Endodermal cell (in vitro differentiated cells): Measurements from ENCODE around the gene PDZD7. TPM values are rescaled to one million over a fixed set of nuclear protein-coding genes. Genes with fewer than 3 reads are reported as not detected.

Source experiments
- DNase-seq: peaks from one replicate; pipeline ENCODE4 v3.0.0-alpha.2; 2017
- H3K27ac ChIP-seq: 2 replicates; pipeline ENCODE4 v1.5.1; 2013; ENCODE audit warnings: mild to moderate bottlenecking, low read depth, low read length, moderate library complexity
- H3K27me3 ChIP-seq: 2 replicates; pipeline ENCODE4 v1.6.1; 2013; ENCODE audit warnings: mild to moderate bottlenecking, low read length, moderate library complexity; ENCODE audit not compliant: insufficient read depth, control insufficient read depth, poor library complexity, severe bottlenecking
- H3K36me3 ChIP-seq: 2 replicates; pipeline ENCODE4 v1.7.0; 2013; ENCODE audit warnings: mild to moderate bottlenecking, low read length, moderate library complexity; ENCODE audit not compliant: control insufficient read depth, insufficient read depth
- H3K4me1 ChIP-seq: one replicate; pipeline ENCODE4 v1.7.0; 2013; ENCODE audit warnings: low read length; ENCODE audit not compliant: control insufficient read depth, insufficient read depth
- H3K4me3 ChIP-seq: 2 replicates; pipeline ENCODE4 v1.5.1; 2013; ENCODE audit warnings: mild to moderate bottlenecking, low read length, moderate library complexity
- H3K9ac ChIP-seq: 2 replicates; pipeline ENCODE4 v1.6.1; 2013; ENCODE audit warnings: mild to moderate bottlenecking, low read length, moderate library complexity; ENCODE audit not compliant: poor library complexity, severe bottlenecking; ENCODE audit errors: extremely low read depth
- H3K9me3 ChIP-seq: 2 replicates; pipeline ENCODE4 v1.6.1; 2013; ENCODE audit warnings: mild to moderate bottlenecking, low read length, moderate library complexity; ENCODE audit not compliant: control insufficient read depth
- H3K27ac Mint-ChIP-seq: 2 replicates; pipeline ENCODE4 v1.8.0; 2020; ENCODE audit warnings: mixed read lengths
- H3K27me3 Mint-ChIP-seq: 2 replicates; pipeline ENCODE4 v1.8.0; 2021; ENCODE audit warnings: mild to moderate bottlenecking, mixed read lengths; ENCODE audit not compliant: insufficient read depth
- H3K36me3 Mint-ChIP-seq: 2 replicates; pipeline ENCODE4 v1.8.0; 2020; ENCODE audit warnings: low read depth, mixed read lengths
- H3K4me1 Mint-ChIP-seq: 2 replicates; pipeline ENCODE4 v1.8.0; 2020; ENCODE audit warnings: mixed read lengths
- H3K4me3 Mint-ChIP-seq: 2 replicates; pipeline ENCODE4 v1.8.0; 2020; ENCODE audit warnings: mild to moderate bottlenecking, moderate library complexity, mixed read lengths
- H3K9me3 Mint-ChIP-seq: 2 replicates; pipeline ENCODE4 v1.8.0; 2020; ENCODE audit warnings: mild to moderate bottlenecking, mixed read lengths
- CTCF ChIP-seq: fragments of 200-600 bp; sonication (generic); conservative IDR thresholded peaks from 2 replicates; pipeline ENCODE4 v1.5.0; 2021; ENCODE audit warnings: antibody characterized with exemption, mild to moderate bottlenecking
- WGBS, 2 experiments: methylation state at CpG; one replicate each; pipeline versions ENCODE4 v1.1.5 to v1.1.7; 2013; ENCODE audit warnings: missing lambda C conversion rate in 2 of 2, mixed read lengths in 1 of 2; ENCODE audit not compliant: insufficient coverage in 1 of 2, insufficient read length in 1 of 2; 5-methylcytosine and 5-hydroxymethylcytosine counted together
- total RNA-seq, 2 donors: library from RNA; stranded (reverse); fragmentation: NEBNext Ultra II Directional in 1 of 2; extraction: Animal tissue kit (Norgen Biotek cat#: 25700) in 1 of 2; gene quantifications; 2 replicates in 1 of 2; 3 replicates in 1 of 2; pipeline ENCODE4 v1.2.1, GENCODE V29; 2021

PDZD7 gene
- total RNA-seq, 2 donors from 2014 or later: 0.49 to 1.1 TPM

GRCh38 chr10:101071885-101072433, 41.0 kb upstream of the PDZD7 start:
- no peaks in the 10 kb centered on the region for H3K9me3 Mint-ChIP-seq
- H3K27ac ChIP-seq: no peak overlapping the region
- H3K36me3 Mint-ChIP-seq: no peaks in the 10 kb centered on the region
- no peak overlapping the region for H3K27ac Mint-ChIP-seq
- DNase-seq: no peak
- no peak overlapping the region for H3K4me3 Mint-ChIP-seq
- no peak overlapping the region for H3K9ac ChIP-seq
- 71 to 78% methylated on average over 5 to 7 of the region's 7 CpGs for WGBS, 2 experiments
- no peak overlapping the region for H3K4me3 ChIP-seq
- peaks cover 44% of the 10 kb centered on the region for H3K27me3 ChIP-seq
- peaks cover 6% of the 10 kb centered on the region for H3K4me1 Mint-ChIP-seq
- peaks cover 49% of the 10 kb centered on the region for H3K27me3 Mint-ChIP-seq
- no peaks in the 10 kb centered on the region for H3K9me3 ChIP-seq
- H3K4me1 ChIP-seq: no peaks in the 10 kb centered on the region
- no peak for TF ChIP-seq CTCF
- H3K36me3 ChIP-seq: no peaks in the 10 kb centered on the region

GRCh38 chr10:101071267-101071884, 40.4 kb upstream of the PDZD7 start:
- Mint-ChIP-seq H3K36me3 (no peaks in the 10 kb centered on the region), H3K4me1 (peaks cover 6% of the 10 kb centered on the region), H3K9me3 (no peaks in the 10 kb centered on the region), H3K4me3 (no peak overlapping the region), H3K27me3 (peaks cover 54% of the 10 kb centered on the region), H3K27ac (no peak overlapping the region)
- Histone ChIP-seq H3K27ac (no peak overlapping the region), H3K36me3 (no peaks in the 10 kb centered on the region), H3K4me3 (no peak overlapping the region), H3K9me3 (no peaks in the 10 kb centered on the region), H3K27me3 (peaks cover 50% of the 10 kb centered on the region), H3K4me1 (no peaks in the 10 kb centered on the region), H3K9ac (no peak overlapping the region)
- no peak for DNase-seq
- no peak for TF ChIP-seq CTCF
- WGBS, 2 experiments: 90 to 96% methylated on average over 4 to 5 of the region's 6 CpGs

- Mint-ChIP-seq H3K36me3 (no peaks in the 10 kb centered on the region), H3K4me1 (peaks cover 5% of the 10 kb centered on the region), H3K27me3 (peaks cover 58% of the 10 kb centered on the region), H3K27ac (no peak overlapping the region), H3K9me3 (no peaks in the 10 kb centered on the region), H3K4me3 (no peak overlapping the region)
- H3K4me3 ChIP-seq: no peak overlapping the region
- no peaks in the 10 kb centered on the region for H3K9me3 ChIP-seq
- no peak overlapping the region for H3K9ac ChIP-seq
- WGBS, 2 experiments: 80 to 87% methylated on average over 1 to 3 of the region's 3 CpGs
- DNase-seq: no peak
- H3K27ac ChIP-seq: no peak overlapping the region
- H3K36me3 ChIP-seq: no peaks in the 10 kb centered on the region
- H3K4me1 ChIP-seq: no peaks in the 10 kb centered on the region
- peaks cover 57% of the 10 kb centered on the region for H3K27me3 ChIP-seq
- no peak for TF ChIP-seq CTCF
Observed at GRCh38 chr10:101070098-101070497, 39.2 kb upstream of the PDZD7 start.
